ENCODE data around the gene PRKAG2.

Gene PRKAG2

DNA sequence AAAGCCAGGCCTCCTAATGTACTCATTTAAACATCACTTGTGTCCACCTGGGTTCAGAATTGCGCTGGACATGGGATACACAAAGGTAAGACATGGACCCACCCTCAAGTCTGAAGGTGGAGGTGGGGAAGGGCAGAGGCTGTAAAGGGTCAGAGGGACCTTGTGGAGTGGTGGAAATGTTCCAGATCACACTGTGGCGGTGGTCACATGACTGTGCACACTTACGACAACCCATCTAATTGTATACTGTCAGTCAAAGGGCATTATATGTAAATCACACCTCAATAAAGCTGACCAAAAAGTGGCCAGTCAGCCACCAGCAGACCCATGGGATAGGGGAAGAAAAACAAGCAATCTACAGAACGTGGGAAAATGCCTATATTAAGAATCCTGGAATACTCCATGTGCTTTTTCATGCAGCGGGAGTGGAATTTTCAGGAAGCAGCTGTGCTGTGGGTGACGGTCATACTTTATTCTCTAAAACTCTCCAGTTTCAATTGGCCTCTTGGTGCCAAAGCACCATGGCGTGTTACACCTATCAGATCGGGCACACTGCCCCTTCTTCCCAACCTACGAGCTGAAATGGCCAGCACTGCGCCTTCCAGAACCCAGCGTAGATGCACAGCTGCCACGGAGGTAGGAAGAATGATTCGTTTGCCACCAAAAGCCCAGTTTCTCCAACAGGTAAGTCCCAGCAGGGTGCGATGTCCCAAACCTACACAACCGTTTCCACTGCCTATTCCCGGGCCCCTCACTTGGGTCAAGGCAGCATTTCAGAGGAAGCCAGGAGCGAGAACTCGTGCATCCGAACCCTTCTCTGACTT, 69.8 kb downstream of the PRKAG2 start:
- TF ChIP-seq, protein P1, sequence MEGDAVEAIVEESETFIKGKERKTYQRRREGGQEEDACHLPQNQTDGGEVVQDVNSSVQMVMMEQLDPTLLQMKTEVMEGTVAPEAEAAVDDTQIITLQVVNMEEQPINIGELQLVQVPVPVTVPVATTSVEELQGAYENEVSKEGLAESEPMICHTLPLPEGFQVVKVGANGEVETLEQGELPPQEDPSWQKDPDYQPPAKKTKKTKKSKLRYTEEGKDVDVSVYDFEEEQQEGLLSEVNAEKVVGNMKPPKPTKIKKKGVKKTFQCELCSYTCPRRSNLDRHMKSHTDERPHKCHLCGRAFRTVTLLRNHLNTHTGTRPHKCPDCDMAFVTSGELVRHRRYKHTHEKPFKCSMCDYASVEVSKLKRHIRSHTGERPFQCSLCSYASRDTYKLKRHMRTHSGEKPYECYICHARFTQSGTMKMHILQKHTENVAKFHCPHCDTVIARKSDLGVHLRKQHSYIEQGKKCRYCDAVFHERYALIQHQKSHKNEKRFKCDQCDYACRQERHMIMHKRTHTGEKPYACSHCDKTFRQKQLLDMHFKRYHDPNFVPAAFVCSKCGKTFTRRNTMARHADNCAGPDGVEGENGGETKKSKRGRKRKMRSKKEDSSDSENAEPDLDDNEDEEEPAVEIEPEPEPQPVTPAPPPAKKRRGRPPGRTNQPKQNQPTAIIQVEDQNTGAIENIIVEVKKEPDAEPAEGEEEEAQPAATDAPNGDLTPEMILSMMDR (IDR thresholded peaks at IDR 0.05) = no peak

DNA sequence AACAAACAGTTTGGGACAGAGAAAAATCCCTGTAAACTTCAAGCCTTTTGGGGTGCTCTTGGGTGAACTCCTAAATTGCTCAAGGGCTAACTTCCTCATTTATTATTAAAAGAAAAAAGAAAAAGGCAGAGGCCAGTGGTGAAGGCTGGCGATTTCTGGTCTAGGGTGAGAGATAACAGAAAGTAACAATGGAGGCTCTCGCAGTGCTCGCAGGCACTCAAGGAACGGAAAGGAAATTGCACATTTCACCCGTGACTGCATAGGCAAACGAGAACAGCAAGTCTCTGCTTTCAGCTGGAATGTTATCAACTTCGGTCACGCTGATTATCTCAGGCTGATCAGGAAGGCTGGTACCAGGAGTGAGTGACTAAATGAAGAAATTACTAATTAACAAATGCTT, 70.7 kb downstream of the PRKAG2 start:
- TF ChIP-seq, protein P1 (IDR thresholded peaks at IDR 0.05) = no peak

DNA sequence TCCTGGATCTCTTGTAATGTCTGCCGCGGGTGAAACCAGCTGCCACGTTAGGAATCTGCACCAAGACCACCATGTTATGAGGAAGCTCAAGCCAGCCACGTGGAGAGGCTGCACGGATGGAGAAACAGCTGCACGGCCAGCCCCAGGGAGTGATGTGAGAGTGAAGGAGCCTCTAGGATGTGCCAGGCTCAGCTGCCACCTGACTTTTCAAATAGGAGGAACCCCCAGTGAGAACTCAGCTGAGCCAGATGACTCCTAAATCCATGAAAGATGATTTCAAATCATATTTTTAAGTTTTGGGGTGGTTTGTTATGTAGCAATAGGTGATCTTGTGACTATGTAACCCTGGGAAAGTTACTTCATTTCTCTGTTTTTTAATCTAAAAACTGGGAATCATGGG, 71.7 kb downstream of the PRKAG2 start:
- TF ChIP-seq, protein P1 (IDR thresholded peaks at IDR 0.05) = no peak

DNA sequence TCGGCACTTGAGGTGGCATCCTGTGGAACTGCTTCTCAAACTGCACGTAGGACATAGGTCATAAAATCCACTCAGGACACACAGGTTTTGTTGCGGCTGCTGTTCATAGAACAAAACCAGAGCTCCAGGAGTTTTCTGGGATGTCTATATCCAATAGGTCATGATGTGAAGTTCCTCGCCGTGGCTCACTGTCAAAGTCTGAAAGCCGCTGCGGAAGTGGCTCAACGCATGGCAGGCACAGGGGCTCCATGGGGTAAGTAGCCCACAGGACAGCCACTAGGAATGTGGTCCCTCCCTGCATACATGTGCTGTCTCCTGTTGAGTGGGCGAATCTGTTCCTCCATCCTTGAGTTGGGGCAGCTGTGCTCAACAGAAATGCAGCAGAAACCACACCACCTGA, 72.2 kb downstream of the PRKAG2 start:
- TF ChIP-seq, protein P1 (IDR thresholded peaks at IDR 0.05) = no peak

DNA sequence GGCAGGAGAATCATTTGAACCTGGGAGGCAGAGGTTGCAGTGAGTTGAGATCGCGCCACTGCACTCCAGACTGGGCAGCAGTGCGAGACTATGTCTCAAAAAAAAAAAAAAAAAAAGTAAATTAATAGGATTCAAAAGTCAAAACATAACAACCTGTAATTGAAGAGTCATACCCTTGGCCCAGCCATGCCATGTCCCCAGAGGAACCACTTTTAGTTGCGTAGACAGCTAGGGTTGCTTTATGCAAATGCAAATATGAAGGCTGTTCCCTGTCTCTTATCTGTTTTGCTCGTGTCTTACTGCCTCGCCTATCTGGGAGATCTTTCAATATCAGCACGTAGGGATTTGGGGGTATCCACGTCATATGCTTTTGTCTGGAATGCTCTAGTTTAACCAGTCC, 73.1 kb downstream of the PRKAG2 start:
- TF ChIP-seq, protein P1 (IDR thresholded peaks at IDR 0.05) = no peak

DNA sequence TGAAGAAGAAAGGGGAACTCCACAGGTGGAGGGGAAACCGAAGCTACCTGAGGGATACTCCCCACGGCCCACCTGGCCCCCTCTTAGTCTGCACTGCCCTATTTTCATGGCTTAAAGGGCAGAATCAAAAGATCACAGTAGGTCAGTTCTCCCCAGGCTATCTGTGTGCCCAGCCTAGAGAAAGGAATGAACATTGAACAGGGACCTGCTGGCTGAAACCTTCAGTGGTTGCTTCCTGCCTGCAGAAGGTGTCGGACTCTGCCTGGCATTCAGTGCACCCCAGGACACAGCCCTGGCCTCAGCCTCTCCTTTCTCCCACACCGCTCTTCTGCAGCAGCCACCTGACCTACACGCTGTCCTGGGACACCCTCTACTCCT, 74.5 kb downstream of the PRKAG2 start:
- TF ChIP-seq, protein P1 (IDR thresholded peaks at IDR 0.05) = no peak

DNA sequence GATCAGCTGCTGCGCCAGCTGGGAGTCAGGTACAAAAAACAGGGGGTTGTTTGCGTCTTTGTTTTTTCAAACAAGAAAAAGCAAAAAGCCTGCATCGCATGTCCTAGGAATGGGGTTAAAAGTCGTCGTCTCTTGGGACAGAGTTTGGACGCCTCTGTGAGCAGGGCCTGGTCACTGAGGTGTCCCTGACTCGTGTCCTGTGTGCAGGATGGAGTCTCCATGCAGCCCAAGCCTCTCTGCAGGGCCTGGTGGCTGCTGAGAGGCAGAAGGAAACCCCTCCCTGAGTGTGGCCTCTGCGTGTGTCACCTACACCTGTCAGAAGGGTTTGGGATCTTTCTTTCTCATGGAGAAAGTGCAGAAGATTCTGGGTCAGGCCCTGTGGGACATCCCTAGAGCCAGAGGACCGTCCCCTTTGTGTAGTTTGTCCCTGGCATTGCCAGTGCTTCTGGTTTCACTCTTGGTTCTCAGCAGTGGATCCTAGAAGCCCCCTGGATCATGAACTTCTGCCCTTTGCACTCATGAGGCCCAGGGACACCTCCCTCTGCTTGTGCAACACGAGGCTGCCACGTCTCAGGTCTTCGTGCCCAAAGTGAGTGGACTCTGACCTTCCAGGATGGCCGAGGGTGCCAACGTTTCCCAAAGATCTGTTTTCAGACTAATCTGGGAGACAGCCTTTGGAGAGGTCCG, 75.0 kb downstream of the PRKAG2 start:
- TF ChIP-seq, protein P1 (IDR thresholded peaks at IDR 0.05) = no peak

All from LNCAP (cell line).